ENCODE results near the gene GNPAT.

Gene GNPAT

DNA sequence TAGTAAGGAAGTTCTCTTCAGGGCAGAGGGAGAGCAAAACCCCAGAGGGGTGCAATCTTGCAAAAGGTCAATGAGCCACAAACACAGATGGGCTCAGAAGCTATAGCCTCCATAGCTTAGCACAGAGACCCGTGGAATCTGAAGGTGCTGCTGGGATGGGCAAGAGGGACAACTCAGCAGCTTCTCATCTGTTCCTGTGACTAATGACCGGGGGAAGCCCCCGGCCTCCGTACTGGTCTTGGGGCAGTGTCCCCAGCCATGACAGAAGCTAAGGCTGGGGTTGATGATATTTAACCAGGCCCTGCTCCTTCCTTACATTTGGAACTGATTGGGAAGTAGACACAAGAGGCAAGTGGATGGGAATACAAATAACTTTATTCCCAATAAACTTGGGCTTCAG is 77.6 kb downstream of the GNPAT start:
- DNase-seq: no peak

DNA sequence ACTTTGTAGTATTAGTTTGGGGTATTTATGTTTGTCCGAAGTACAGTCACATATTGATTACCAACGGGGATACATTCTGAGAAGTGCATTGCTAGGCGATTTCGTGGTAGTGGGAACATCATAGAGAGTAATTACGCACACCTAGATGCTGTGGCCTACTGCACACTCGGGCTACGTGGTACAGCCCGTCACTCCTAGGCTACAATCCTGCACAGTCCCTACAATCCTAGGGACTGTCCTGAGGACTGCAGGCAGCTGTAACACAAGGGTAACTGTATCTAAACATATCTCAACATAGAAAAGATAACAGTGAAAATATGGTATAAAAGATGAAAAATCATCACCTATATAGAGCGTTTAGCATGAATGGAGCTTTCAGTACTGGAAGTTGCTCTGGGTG is 78.1 kb downstream of the GNPAT start:
- no peak for DNase-seq

DNA sequence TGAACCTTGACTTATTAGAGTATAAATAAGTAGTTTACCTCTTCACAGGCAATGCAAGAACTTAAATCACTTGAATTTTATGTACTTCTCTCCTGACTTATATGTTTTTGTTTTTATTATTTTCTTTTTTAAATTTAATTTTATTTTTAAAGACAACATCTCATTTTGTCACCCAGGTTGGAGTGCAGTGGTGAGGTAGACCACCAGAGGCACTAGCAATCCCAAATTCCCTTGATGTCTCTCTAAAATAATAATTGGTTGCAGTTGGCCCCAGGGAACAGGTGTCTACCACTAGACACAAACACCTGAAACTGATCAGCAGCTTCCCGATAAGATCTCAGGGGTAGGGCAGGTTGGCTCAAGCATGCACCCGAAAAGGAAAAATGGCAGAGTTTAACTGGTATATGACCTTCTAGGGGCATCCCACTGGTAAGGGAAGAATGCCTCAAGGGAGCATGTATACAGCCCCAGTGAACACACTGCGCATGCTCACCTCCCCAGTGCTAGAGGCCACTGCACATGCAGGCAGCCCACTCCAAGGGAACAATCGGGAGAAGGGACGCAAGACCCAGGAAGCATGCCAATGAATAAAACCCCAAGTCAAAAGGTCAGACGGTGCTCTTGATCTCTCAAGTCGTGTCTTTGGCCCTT is 82.0 kb downstream of the GNPAT start:
- DNase-seq: no peak

DNA sequence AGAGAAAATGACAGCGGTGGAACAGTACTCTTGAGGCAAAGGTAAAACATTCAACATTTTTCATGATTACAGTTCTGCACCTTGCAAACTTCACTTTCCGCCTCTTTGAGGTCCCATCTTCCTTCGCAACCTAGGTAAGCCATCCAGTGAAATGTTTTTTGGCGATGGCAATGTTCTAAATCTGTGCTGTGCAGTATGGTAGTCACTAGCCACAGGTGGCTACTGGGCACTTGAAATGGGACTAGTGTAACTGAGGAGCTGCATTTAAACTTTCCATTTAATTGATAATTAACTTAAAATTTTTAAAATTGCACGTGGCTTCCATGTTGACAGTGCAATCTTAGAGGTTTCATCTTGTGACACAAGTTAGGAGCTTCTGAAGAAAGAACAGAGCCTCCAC is 83.6 kb downstream of the GNPAT start:
- DNase-seq: no peak

DNA sequence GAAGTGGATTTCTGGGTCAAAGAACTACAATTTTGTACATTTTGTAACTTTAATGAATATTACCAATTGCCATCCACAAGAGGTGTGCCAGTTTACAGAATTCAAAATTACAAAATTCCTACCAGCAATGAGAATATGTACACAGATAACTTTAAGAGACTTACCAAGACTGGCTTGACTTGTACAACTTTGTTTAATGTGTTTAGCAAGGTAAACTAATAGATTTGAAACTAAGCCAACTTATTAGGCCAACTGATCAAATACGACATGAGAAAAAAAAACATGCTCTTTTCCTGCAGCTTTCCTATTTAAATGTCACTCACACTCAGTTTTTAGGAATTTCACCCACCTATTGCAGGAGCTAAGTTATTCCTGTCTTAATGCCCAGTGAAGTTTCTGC is 85.2 kb downstream of the GNPAT start:
- DNase-seq: no peak
